ENCODE measurements around the gene MCM3AP.
"Not testable (repeated sequence)": the region's sequence is repeated elsewhere in the genome, so short reads cannot be mapped to it uniquely, and the experiment has no call there.

MCM3AP gene

GRCh38 chr21:46311568-46311967 lies 26.2 kb upstream of the MCM3AP start:
- DNase-seq (ENCODE audit: low read depth in 1 of 2, low spot score in 1 of 2) = no peak

GRCh38 chr21:46310260-46310659 lies 24.8 kb upstream of the MCM3AP start:
- DNase-seq (ENCODE audit: low read depth in 1 of 2, low spot score in 1 of 2) = not testable (repeated sequence)

GRCh38 chr21:46308431-46308830 lies 23.0 kb upstream of the MCM3AP start:
- DNase-seq (ENCODE audit: low read depth in 1 of 2, low spot score in 1 of 2) = no peak

- no peak for DNase-seq (ENCODE audit: low read depth in 1 of 2, low spot score in 1 of 2)
Measured at GRCh38 chr21:46307625-46308024, 22.2 kb upstream of the MCM3AP start.

GRCh38 chr21:46304955-46305354 lies 19.5 kb upstream of the MCM3AP start:
- DNase-seq (ENCODE audit: low read depth in 1 of 2, low spot score in 1 of 2) = no peak

- no peak for DNase-seq (ENCODE audit: low read depth in 1 of 2, low spot score in 1 of 2)
Measured at GRCh38 chr21:46304437-46304836, 19.0 kb upstream of the MCM3AP start.

- no peak for DNase-seq (ENCODE audit: low read depth in 1 of 2, low spot score in 1 of 2)
Measured at GRCh38 chr21:46301759-46302158, 16.3 kb upstream of the MCM3AP start.

- DNase-seq (ENCODE audit: low read depth in 1 of 2, low spot score in 1 of 2) = no peak
Measured at GRCh38 chr21:46299167-46299566, 13.8 kb upstream of the MCM3AP start.

- no peak for DNase-seq (ENCODE audit: low read depth in 1 of 2, low spot score in 1 of 2)
Measured at GRCh38 chr21:46297338-46298271, 12.2 kb upstream of the MCM3AP start.

GRCh38 chr21:46295996-46296752 lies 10.8 kb upstream of the MCM3AP start:
- peak; percentile 27 to 29 for DNase-seq (ENCODE audit: low read depth in 1 of 2, low spot score in 1 of 2)

- DNase-seq (ENCODE audit: low read depth in 1 of 2, low spot score in 1 of 2) = no peak
Measured at GRCh38 chr21:46295177-46295770, 9.9 kb upstream of the MCM3AP start.

- no peak for DNase-seq (ENCODE audit: low read depth in 1 of 2, low spot score in 1 of 2)
Measured at GRCh38 chr21:46294647-46295176, 9.3 kb upstream of the MCM3AP start.

GRCh38 chr21:46291561-46291960 lies 6.2 kb upstream of the MCM3AP start:
- no peak for DNase-seq (ENCODE audit: low read depth in 1 of 2, low spot score in 1 of 2)

GRCh38 chr21:46289655-46290179 lies 4.3 kb upstream of the MCM3AP start:
- no peak for DNase-seq (ENCODE audit: low read depth in 1 of 2, low spot score in 1 of 2)

- DNase-seq (ENCODE audit: low read depth in 1 of 2, low spot score in 1 of 2) = no peak
Measured at GRCh38 chr21:46287541-46287940, 2.1 kb upstream of the MCM3AP start.

GRCh38 chr21:46286648-46287002 lies 1.2 kb upstream of the MCM3AP start:
- no peak for DNase-seq (ENCODE audit: low read depth in 1 of 2, low spot score in 1 of 2)

- DNase-seq (ENCODE audit: low read depth in 1 of 2, low spot score in 1 of 2) = peak; percentile 78 to 80
Measured at GRCh38 chr21:46285761-46286647, 593 bp upstream of the MCM3AP start, which contains the start of gene YBEY. TSS of gene YBEY (plus strand) at chr21:46286342. CDS start at chr21:46286914, 572 bp downstream.

- DNase-seq (ENCODE audit: low read depth in 1 of 2, low spot score in 1 of 2) = no peak
Measured at GRCh38 chr21:46284733-46285132, 678 bp downstream of the MCM3AP start.

- DNase-seq (ENCODE audit: low read depth in 1 of 2, low spot score in 1 of 2) = no peak
Measured at GRCh38 chr21:46284077-46284644, 1.2 kb downstream of the MCM3AP start.

All from activated CD4-positive, alpha-beta T cell treated with anti-CD3 and anti-CD28 coated beads, Interleukin-2, amount 50 U/mL, for 24 hours (primary cell).